Activated T-helper 9 cell treated with anti-CD3 and anti-CD28 coated beads, Interleukin-2, amount 50 U/mL, for 16 hours (primary cell): ENCODE results near the gene ARHGDIG.
"Not testable (repeated sequence)": the region's sequence is repeated elsewhere in the genome, so short reads cannot be mapped to it uniquely, and the experiment has no call there.

Experiments
- DNase-seq: peaks from one replicate; pipeline ENCODE4 v3.0.0-alpha.2; 2020; ENCODE audit warnings: low read depth

The ARHGDIG gene

GRCh38 chr16:263944-264343, 16.4 kb upstream of the ARHGDIG start:
- DNase-seq = no peak

DNA sequence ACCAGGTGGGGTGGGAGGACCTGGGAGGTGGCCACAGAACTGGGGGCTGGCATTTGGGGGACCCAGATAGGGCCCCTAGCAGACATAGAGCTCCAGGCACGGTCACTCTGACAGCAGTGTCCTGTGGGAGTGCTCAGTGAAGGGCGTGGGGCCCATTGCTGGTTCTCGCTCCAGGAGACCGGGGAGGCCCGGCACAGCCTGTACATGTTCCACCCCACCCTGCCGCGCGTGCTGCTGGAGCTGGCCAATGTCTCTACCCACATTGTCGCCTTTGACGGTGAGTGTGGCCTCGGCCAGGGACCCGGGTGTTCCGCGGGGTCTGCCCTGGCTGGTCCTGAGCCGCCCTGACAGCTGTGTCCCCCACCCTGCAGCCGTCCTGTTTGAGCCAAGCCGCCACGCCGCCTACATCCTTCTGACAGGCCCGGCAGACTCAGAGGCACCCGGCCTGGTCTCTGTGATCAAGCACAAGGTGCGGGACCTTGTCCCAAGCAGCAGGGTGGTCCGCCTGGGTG, 15.9 kb upstream of the ARHGDIG start:
- DNase-seq = no peak

GRCh38 chr16:265002-265529, 15.3 kb upstream of the ARHGDIG start:
- no peak for DNase-seq

GRCh38 chr16:265711-266110, 14.7 kb upstream of the ARHGDIG start:
- DNase-seq = no peak

GRCh38 chr16:266258-267164, 13.9 kb upstream of the ARHGDIG start:
- no peak for DNase-seq

- not testable (repeated sequence) for DNase-seq
These were observed 12.8 kb upstream of the ARHGDIG start for GRCh38 chr16:267562-267961.

- no peak for DNase-seq
These were observed 12.0 kb upstream of the ARHGDIG start for GRCh38 chr16:268141-269053.

GRCh38 chr16:269061-269796, 11.2 kb upstream of the ARHGDIG start:
- DNase-seq = no peak

DNA sequence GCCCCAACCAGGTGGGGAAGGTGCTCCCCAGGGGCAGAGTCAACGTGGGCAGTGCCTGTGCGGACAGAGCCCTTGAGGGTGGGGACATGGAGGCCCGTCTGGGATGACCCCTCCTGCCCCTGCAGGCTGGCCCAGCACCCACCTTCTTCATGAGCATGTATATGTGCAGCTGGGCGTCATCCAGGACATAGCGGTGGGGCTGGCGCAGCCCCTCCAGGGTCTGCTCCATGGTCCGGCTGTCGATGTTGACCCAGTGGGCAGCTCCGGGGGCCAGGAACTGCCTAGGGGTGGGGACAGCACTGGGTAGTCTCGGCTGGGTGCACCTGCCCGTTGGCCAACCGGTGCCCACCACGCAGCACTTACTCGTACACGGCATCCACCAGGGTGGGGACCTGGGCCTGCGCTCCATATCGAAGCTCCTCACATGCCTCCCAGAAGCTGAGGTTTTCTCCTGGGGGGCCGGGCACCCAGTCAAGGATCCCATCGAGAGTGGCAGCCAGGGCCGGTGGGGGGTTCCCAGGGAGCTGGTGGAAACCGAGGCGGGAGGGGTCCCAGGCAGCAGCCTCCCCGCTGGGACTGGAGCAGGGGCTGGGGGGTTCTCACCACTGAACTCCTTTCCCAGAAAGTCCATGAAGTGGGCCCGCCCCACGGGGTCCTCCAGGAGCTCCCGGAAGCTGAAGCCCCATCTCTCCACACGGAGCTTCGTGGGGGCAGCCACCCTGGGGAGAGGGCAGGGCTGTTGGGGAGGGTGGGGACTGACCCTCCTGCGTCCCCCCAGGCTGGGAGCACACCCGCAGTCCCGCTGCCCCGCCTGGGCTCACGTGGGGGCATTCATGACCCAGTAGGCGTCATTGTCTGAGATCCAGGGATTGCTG, 9.8 kb upstream of the ARHGDIG start:
- DNase-seq = no peak

DNA sequence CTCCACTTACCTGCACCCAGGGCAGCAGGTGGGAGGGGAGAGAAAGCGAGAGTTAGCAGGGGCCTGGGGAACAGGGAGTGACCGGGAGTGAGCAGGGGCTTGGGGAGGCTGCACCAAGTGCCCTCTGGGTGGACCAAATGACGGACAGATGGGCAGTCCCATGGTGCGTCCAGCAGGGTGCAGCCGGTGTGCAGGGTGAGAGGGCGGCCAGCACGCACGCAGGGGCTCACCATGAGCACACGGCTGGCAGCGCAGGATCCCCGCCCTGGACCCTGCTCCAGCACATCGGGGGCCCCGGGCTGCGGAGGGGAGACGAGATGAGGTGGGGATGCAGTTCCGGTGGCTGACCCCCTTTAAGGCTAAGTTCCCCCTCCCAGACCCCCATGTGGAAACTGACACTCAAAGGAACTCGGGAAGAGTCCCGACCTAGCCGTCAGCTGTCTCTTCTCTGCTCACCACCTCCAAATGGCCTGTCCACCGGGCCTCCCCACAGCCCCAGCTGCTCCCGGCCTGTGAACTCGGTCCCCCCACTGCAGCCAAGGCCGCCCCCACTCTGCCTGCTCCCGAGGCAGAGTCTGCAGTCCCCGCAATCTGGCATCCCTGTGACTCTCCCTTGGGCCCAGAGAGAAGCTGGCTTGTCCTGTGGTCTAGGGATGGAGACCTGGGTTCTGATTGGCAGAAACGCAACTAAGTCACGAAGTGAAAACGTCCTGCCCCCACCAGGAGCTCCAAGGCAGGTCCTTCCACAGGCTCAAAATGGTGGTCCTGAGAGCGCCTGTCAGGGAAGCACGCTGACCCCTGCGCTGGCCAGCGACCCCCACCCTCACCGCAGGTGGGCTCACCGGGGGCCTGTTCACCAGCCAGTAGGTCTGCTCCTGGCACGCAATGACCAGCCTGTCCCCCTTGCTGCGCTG, 7.5 kb upstream of the ARHGDIG start:
- no peak for DNase-seq

- DNase-seq = no peak
These were observed 6.6 kb upstream of the ARHGDIG start for GRCh38 chr16:273547-274421.

- DNase-seq = no peak
These were observed 5.2 kb upstream of the ARHGDIG start for GRCh38 chr16:275041-275641.

GRCh38 chr16:275786-276232, 4.6 kb upstream of the ARHGDIG start, which contains the start of gene RGS11:
RGS11 (minus strand) TSS chr16:275944; CDS start chr16:275911, 33 bp downstream.
- no peak for DNase-seq

- DNase-seq = no peak
These were observed 3.8 kb upstream of the ARHGDIG start for GRCh38 chr16:276426-277077.

- DNase-seq = no peak
These were observed 1.5 kb upstream of the ARHGDIG start for GRCh38 chr16:278863-279366.

DNA sequence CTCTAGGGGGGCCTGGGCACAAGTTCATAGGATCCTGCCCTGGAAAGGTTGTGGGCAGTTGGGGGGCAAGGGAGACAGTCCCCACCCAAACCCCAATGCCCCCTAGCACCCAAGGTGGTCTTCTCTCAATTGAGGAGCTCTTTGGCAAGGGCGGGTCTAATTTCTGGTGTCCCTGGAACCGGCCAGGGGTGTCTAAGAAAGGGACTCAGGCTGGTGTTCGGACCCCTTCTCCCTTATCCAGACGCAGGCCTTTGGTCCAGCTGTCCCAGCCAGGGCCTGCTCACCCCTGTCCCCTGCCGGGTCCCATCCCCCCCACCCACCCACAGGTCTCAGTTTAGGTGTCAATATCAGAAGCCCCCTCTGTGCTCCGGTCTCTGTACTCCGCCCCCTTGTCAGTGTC, 860 bp upstream of the ARHGDIG start:
- no peak for DNase-seq

DNA sequence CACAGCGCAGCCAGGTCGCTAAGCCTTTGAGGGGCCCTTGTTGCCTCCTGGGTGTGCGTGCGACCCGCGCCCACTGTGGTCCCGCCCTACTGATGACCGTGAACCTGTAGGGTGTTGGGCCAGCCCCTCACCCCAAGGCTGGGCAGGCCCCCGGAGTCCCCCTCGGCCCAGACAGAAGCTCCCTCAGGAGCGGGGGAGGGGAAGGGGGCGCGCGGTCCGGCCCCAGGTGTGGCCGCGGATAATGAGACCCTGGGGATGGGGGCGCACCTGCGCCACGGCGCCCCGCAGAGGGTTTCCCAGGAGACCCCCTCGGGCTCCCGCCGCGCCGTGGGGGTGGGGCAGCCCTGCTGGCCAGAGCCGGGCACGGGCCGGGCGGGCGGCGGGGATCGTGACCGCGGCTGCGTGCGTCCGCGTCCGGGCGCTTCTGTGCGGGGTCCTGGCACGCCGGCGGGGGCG, 358 bp upstream of the ARHGDIG start:
- DNase-seq = no peak
